Liver (tissue), 9 donors: ENCODE results near the gene SEPTIN10. TPM values are rescaled to one million over a fixed set of nuclear protein-coding genes. Genes with fewer than 3 reads are reported as not detected.

Experiments used
- DNase-seq: peaks from one replicate; pipeline ENCODE4 v3.0.0-alpha.2; 2017; ENCODE audit warnings: low spot score
- H3K27ac ChIP-seq, 2 donors: one replicate each; pipeline ENCODE4 v1.7.0; 2013; ENCODE audit warnings: inconsistent platforms in 2 of 2, low read length in 2 of 2, control low read depth in 1 of 2, low read depth in 1 of 2, mild to moderate bottlenecking in 1 of 2
- H3K27me3 ChIP-seq, 4 donors: one replicate each; pipeline versions ENCODE4 v1.6.1 to v1.7.0; 2013; ENCODE audit warnings: low read length in 3 of 4, inconsistent platforms in 1 of 4, mild to moderate bottlenecking in 1 of 4, moderate library complexity in 1 of 4; ENCODE audit not compliant: control insufficient read depth in 4 of 4, insufficient read depth in 4 of 4
- H3K36me3 ChIP-seq, 4 donors: one replicate each; pipeline versions ENCODE4 v1.6.1 to v1.7.0; 2013; ENCODE audit warnings: low read length in 3 of 4, mild to moderate bottlenecking in 3 of 4, low read depth in 1 of 4, moderate library complexity in 1 of 4; ENCODE audit not compliant: control insufficient read depth in 4 of 4, insufficient read depth in 3 of 4
- H3K4me1 ChIP-seq, 4 donors: one replicate each; pipeline versions ENCODE4 v1.6.1 to v1.7.0; 2013; ENCODE audit warnings: low read length in 3 of 4, mild to moderate bottlenecking in 3 of 4, moderate library complexity in 1 of 4; ENCODE audit not compliant: control insufficient read depth in 4 of 4, insufficient read depth in 4 of 4
- H3K4me3 ChIP-seq, 3 donors: one replicate each; pipeline versions ENCODE4 v1.6.1 to v1.7.0; 2013; ENCODE audit warnings: low read length in 3 of 3, control low read depth in 1 of 3, low read depth in 1 of 3, mild to moderate bottlenecking in 1 of 3
- H3K9ac ChIP-seq, 2 donors: one replicate each; pipeline ENCODE4 v1.7.0; 2013; ENCODE audit warnings: low read length in 2 of 2, mild to moderate bottlenecking in 2 of 2, moderate library complexity in 2 of 2, control low read depth in 1 of 2, low read depth in 1 of 2
- H3K9me3 ChIP-seq, 4 donors: one replicate each; pipeline versions ENCODE4 v1.6.1 to v1.7.0; 2013; ENCODE audit warnings: low read length in 3 of 4; ENCODE audit not compliant: control insufficient read depth in 4 of 4
- ATF3 ChIP-seq: IDR thresholded peaks from 2 replicates; pipeline ENCODE4 v1.6.1; 2016; ENCODE audit warnings: antibody characterized with exemption
- EGR1 ChIP-seq, 2 donors: IDR thresholded peaks; 2 replicates each; pipeline ENCODE4 v1.6.1; 2016 to 2018; ENCODE audit warnings: antibody characterized with exemption in 2 of 2, low read depth in 2 of 2
- FOXA1 ChIP-seq: IDR thresholded peaks from 2 replicates; pipeline ENCODE4 v1.6.1; 2016; ENCODE audit warnings: antibody characterized with exemption
- FOXA2 ChIP-seq: IDR thresholded peaks from 2 replicates; pipeline ENCODE4 v1.6.1; 2016; ENCODE audit warnings: antibody characterized with exemption
- GABPA ChIP-seq, 2 donors: IDR thresholded peaks in 1 of 2; conservative IDR thresholded peaks in 1 of 2; 2 replicates each; pipeline ENCODE4 v1.6.1; 2016; ENCODE audit warnings: antibody characterized with exemption in 2 of 2, mild to moderate bottlenecking in 1 of 2, moderate library complexity in 1 of 2
- HNF4G ChIP-seq: IDR thresholded peaks from 2 replicates; pipeline ENCODE4 v1.6.1; 2016; ENCODE audit warnings: antibody characterized with exemption
- JUND ChIP-seq, 2 donors: IDR thresholded peaks; 2 replicates each; pipeline ENCODE4 v1.6.1; 2016; ENCODE audit warnings: antibody characterized with exemption in 2 of 2
- NR2F2 ChIP-seq: IDR thresholded peaks from 2 replicates; pipeline ENCODE4 v1.6.1; 2016; ENCODE audit warnings: antibody characterized with exemption
- RAD21 ChIP-seq, 2 donors: IDR thresholded peaks; 2 replicates each; pipeline ENCODE4 v1.6.1; 2016; ENCODE audit warnings: antibody characterized with exemption in 2 of 2, mild to moderate bottlenecking in 2 of 2
- RXRA ChIP-seq, 2 donors: IDR thresholded peaks; 2 replicates each; pipeline ENCODE4 v1.6.1; 2017 to 2018; ENCODE audit warnings: antibody characterized with exemption in 2 of 2, mild to moderate bottlenecking in 1 of 2
- SP1 ChIP-seq: IDR thresholded peaks from 2 replicates; pipeline ENCODE4 v1.6.1; 2018; ENCODE audit warnings: antibody characterized with exemption, mild to moderate bottlenecking
- YY1 ChIP-seq: IDR thresholded peaks from 2 replicates; pipeline ENCODE4 v1.6.1; 2016; ENCODE audit warnings: antibody characterized with exemption, mild to moderate bottlenecking
- ZBTB33 ChIP-seq: IDR thresholded peaks from 2 replicates; pipeline ENCODE4 v1.6.1; 2016; ENCODE audit warnings: antibody characterized with exemption
- WGBS: extraction: QIAGEN DNeasy Blood & Tissue Kit; methylation state at CpG from one replicate; pipeline ENCODE4 v1.1.7; 2013; 5-methylcytosine and 5-hydroxymethylcytosine counted together
- polyA plus RNA-seq, 2 donors: library from polyadenylated mRNA; stranded (reverse) in 1 of 2; unstranded in 1 of 2; fragments of 200-250 nt in 1 of 2; fragments of >200 nt in 1 of 2; fragmentation: Nextera tagmentation in 1 of 2; extraction: Ambion mirVana in 1 of 2; gene quantifications; one replicate each; pipeline versions ENCODE4 v1.2.1 to v1.2.3, GENCODE V29; 2013 to 2015
- total RNA-seq, 2 donors: library from RNA; depleted of rRNA; stranded (reverse); fragments of >200 nt; gene quantifications; one replicate each; pipeline ENCODE4 v1.2.3, GENCODE V29; 2014
- TF ChIP-seq, protein P1 (sequence below): IDR thresholded peaks from 2 replicates; pipeline ENCODE4 v1.6.1; 2016; ENCODE audit warnings: antibody characterized with exemption
- TF ChIP-seq, protein P2 (sequence below): fragments of 150-350 bp; IDR thresholded peaks from 2 replicates; pipeline ENCODE4 v1.5.1; 2017; ENCODE audit warnings: improper control_type of control experiment, low read depth, low read length; ENCODE audit not compliant: missing input control
- donor health status: healthy.
- donor health status: healthy.
- donor health status: healthy.
- donor health status: healthy.
- donor health status: healthy.

SEPTIN10 gene
- total and polyA plus RNA-seq, 4 donors, result 19.6 to 35.9 (median 20.1) TPM

GRCh38 chr2:109508556-109508955 lies 105.2 kb downstream of the SEPTIN10 start:
- no peaks in the 10 kb centered on the region for H3K27me3 ChIP-seq
- no peak overlapping the region for H3K4me3 ChIP-seq
- H3K36me3 ChIP-seq, result no peaks in the 10 kb centered on the region
- H3K9me3 ChIP-seq, result no peaks in the 10 kb centered on the region
- WGBS, result 80% methylated on average over 8 of the region's 8 CpGs
- peaks cover 0 to 17% (median 12%) of the 10 kb centered on the region in 4 donors for H3K4me1 ChIP-seq
- TF ChIP-seq, protein P1, sequence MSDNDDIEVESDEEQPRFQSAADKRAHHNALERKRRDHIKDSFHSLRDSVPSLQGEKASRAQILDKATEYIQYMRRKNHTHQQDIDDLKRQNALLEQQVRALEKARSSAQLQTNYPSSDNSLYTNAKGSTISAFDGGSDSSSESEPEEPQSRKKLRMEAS, result no peak
- TF ChIP-seq FOXA1 (no peak), SP1 (no peak), YY1 (no peak), HNF4G (no peak), GABPA (IDR thresholded peaks at IDR 0.05 in 1 of 2, conservative IDR thresholded peaks at IDR 0.05 in 1 of 2) (no peak), JUND (IDR thresholded peaks at IDR 0.05) (no peak), RAD21 (IDR thresholded peaks at IDR 0.05) (no peak), RXRA (IDR thresholded peaks at IDR 0.05) (no peak), ATF3 (no peak)
- TF ChIP-seq, protein P2, sequence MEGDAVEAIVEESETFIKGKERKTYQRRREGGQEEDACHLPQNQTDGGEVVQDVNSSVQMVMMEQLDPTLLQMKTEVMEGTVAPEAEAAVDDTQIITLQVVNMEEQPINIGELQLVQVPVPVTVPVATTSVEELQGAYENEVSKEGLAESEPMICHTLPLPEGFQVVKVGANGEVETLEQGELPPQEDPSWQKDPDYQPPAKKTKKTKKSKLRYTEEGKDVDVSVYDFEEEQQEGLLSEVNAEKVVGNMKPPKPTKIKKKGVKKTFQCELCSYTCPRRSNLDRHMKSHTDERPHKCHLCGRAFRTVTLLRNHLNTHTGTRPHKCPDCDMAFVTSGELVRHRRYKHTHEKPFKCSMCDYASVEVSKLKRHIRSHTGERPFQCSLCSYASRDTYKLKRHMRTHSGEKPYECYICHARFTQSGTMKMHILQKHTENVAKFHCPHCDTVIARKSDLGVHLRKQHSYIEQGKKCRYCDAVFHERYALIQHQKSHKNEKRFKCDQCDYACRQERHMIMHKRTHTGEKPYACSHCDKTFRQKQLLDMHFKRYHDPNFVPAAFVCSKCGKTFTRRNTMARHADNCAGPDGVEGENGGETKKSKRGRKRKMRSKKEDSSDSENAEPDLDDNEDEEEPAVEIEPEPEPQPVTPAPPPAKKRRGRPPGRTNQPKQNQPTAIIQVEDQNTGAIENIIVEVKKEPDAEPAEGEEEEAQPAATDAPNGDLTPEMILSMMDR, result no peak
- DNase-seq, result no peak
- H3K9ac ChIP-seq, result no peak overlapping the region
- H3K27ac ChIP-seq, result no peak overlapping the region

GRCh38 chr2:109507828-109508227 lies 105.9 kb downstream of the SEPTIN10 start:
- 84% methylated on average over 6 of the region's 6 CpGs for WGBS
- TF ChIP-seq ATF3 (no peak), JUND (IDR thresholded peaks at IDR 0.05) (no peak), RAD21 (IDR thresholded peaks at IDR 0.05) (no peak), YY1 (no peak), FOXA1 (no peak), EGR1 (IDR thresholded peaks at IDR 0.05; ENCODE audit: low read depth in 2 of 2) (no peak), FOXA2 (no peak), GABPA (IDR thresholded peaks at IDR 0.05 in 1 of 2, conservative IDR thresholded peaks at IDR 0.05 in 1 of 2) (no peak), ZBTB33 (no peak), RXRA (IDR thresholded peaks at IDR 0.05) (no peak), NR2F2 (no peak), SP1 (no peak)
- TF ChIP-seq, protein P2, result no peak
- TF ChIP-seq, protein P1, result no peak

More at GRCh38 chr2:109507828-109508227, 105.9 kb downstream of the SEPTIN10 start:
- H3K4me1 ChIP-seq, result peaks cover 0 to 17% (median 12%) of the 10 kb centered on the region in 4 donors
- H3K9me3 ChIP-seq, result no peaks in the 10 kb centered on the region
- no peak overlapping the region for H3K27ac ChIP-seq
- no peak overlapping the region for H3K4me3 ChIP-seq
- no peak overlapping the region for H3K9ac ChIP-seq
- no peaks in the 10 kb centered on the region for H3K27me3 ChIP-seq
- no peak for DNase-seq
- H3K36me3 ChIP-seq, result no peaks in the 10 kb centered on the region
